C4-2B (cell line): ENCODE data around the gene GGNBP2.
A peak's percentile ranks its signal among the peaks of the same experiment; 100 is the strongest.

Source experiments
- H3K27ac ChIP-seq: fragments of 450-650 bp; 2 replicates; pipeline ENCODE4 v1.5.1; 2017
- ZFX ChIP-seq: fragments of 450-650 bp; IDR thresholded peaks from 2 replicates; pipeline ENCODE4 v1.6.1; 2017
- TF ChIP-seq, protein P1 (sequence below): fragments of 450-650 bp; conservative IDR thresholded peaks from 2 replicates; pipeline ENCODE4 v1.5.1; 2017; ENCODE audit warnings: mild to moderate bottlenecking

GGNBP2 gene

DNA sequence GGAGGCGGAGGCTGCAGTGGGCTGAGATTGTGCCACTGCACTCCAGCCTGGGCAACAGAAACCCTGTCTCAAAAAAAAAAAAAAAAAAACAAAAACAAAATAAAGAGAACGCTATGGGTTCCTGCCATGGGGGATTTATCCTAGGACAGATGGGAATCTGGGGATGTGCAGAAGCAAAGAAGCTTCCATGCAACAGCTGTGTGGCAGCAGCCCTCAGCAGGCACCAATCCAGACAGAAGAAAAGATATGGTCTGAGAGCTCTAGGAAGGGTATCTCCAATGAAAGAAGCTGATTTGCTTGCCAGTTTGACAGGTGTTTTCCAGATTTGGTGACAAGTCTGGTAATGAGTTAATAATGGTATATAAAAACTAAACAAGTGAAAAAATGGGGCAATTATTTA is 21.6 kb upstream of the GGNBP2 start:
- H3K27ac ChIP-seq: no peak overlapping the region
- TF ChIP-seq ZFX: no peak
- TF ChIP-seq, protein P1, sequence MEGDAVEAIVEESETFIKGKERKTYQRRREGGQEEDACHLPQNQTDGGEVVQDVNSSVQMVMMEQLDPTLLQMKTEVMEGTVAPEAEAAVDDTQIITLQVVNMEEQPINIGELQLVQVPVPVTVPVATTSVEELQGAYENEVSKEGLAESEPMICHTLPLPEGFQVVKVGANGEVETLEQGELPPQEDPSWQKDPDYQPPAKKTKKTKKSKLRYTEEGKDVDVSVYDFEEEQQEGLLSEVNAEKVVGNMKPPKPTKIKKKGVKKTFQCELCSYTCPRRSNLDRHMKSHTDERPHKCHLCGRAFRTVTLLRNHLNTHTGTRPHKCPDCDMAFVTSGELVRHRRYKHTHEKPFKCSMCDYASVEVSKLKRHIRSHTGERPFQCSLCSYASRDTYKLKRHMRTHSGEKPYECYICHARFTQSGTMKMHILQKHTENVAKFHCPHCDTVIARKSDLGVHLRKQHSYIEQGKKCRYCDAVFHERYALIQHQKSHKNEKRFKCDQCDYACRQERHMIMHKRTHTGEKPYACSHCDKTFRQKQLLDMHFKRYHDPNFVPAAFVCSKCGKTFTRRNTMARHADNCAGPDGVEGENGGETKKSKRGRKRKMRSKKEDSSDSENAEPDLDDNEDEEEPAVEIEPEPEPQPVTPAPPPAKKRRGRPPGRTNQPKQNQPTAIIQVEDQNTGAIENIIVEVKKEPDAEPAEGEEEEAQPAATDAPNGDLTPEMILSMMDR: no peak

DNA sequence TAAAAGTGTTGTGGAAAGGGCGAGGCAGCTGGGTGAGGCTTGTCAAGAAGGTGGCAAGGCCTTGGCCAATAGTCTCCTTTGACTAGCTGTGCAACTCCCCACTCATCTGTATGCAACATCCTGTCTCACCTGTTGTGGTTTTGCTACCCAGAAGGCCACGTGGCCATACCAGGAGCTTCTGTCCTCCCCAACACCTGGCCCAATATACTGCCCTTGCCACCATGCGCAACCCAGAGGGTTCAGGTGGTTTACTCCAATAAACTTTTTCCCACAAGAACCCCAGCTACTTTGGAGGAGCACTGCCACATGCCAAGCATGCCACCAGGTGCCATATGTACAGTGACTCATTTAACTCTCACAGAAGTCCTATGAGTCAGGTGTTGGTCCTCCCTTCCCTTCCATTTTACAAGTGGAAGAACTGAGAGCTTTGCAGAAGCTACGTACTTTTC is 20.3 kb upstream of the GGNBP2 start:
- TF ChIP-seq, protein P1: no peak
- TF ChIP-seq ZFX: no peak
- no peak overlapping the region for H3K27ac ChIP-seq

DNA sequence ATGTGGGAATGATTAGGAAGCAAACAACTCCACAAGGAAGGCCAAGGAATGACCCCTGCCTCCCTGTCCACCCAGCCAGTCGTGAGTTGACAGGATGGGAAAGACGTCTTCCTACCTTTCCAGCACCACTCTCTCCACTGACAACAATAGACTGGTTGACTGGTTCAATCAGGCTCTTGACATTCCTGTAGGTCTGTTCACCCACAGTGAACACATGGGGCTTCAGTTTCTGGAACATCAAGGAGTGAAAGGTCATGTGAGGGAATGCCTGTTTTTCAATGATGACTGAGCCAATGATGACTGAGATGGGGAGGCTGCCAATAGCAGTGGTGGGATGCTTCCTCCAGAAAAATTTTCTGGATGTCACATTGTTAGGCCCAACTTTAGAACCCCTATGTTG is 19.6 kb upstream of the GGNBP2 start:
- TF ChIP-seq, protein P1: no peak
- TF ChIP-seq ZFX: no peak
- H3K27ac ChIP-seq: no peak overlapping the region

DNA sequence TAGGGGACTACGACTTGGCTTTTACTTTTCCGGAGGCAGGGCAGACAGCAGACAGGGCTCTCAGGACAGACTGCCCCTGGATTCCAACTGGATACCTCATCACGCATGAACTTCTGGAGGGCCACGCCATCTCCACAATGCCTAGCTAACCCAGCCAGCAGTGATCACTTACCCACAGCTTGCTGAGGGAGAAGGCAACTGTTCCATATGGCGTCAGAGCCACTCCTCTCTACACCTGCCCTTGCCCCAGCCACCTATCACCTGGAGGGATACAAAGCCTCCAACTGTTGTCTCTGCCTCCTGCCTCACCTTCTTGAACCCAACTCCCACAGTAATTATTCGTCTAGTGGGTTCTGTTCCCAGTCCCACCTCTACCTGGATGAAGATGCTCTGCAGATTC is 18.8 kb upstream of the GGNBP2 start:
- H3K27ac ChIP-seq: no peak overlapping the region
- no peak for TF ChIP-seq ZFX
- TF ChIP-seq, protein P1: no peak

DNA sequence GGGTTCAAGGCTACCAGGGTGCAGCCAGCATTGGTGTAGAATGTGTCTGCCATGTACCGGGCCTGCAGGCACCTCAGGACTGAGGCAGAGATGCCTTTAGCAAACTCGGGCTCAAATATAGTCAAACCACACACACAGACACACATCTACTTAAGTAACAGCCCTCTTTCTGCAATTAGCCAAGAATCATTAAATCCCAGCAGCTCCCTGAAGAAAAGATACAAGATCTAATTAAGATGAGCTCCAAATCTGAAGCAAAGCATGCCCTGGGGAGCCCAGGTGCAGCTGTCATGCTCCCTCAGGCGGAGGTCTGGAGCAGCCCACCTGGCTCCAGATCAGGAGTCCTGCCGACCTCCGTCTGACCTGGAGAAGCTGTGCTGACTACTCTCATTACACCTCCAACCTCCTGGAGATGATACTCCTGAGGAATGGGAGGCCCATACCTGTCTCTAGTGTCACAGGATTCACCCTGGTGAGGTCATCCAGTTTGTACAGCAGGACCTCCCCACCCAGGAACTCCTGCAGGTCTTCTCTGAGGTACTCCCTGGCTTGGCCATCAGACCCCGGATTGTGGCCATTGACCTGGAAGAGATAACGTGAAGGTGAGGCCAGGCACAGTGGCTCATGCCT is 17.0 kb upstream of the GGNBP2 start:
- TF ChIP-seq ZFX: no peak
- TF ChIP-seq, protein P1: no peak

DNA sequence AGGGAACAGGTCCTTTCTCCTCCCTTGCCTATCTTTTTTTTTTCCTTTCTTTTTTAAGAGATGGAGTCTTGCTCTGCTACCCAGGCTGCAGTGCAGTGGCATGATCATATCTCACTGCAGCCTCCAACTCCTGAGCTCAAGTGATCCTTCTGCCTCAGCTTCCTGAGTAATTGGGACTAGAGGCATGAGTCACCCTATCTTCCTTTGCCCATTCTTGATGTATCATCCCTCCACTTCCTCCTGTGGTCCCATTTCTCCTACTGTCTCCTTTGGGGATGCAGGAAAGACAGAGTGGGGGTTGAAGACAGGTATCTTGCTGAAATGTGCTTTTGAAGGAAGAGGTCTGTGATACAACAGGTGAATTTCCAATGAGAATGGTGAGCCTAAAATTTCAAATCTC is 15.6 kb upstream of the GGNBP2 start:
- no peak overlapping the region for H3K27ac ChIP-seq
- TF ChIP-seq, protein P1: no peak
- TF ChIP-seq ZFX: no peak

More for the DNA sequence above, 17.0 kb upstream of the GGNBP2 start:
- H3K27ac ChIP-seq: no peak overlapping the region

DNA sequence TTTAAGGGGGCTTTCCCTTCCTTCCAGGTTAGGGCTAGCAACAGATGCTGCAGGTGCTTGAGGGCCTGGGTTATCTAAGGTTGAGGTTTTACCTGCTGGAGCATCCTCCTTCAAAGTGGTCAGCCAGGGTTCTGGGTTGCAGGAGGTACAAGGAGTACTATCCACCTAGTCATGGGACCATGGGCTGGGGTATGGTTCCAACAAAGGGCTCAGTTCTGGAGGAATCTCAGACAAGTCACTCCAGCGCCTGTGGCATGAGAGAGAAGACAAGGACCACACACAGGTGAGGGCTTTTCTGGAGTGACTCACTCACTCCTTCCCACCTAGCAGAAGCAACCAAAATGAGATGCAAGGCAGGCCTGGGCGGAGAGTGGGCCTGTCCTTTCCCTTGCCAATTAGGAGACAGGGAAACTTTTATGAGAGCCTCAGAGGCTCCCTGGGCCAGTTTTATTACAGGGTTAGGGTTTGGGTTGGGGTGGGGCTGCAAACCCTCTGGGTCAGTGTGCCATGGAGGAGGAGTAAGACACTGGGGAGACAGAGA is 12.2 kb upstream of the GGNBP2 start:
- TF ChIP-seq ZFX: no peak
- TF ChIP-seq, protein P1: no peak
- H3K27ac ChIP-seq: peak overlapping the region; percentile 95; the same call in 1 of the 2 replicates
